A549 treated with Mapracorat at 1 μM for 4 hours (cell line): ENCODE measurements around the gene BAAT. TPM values are rescaled to one million over a fixed set of nuclear protein-coding genes. Genes with fewer than 3 reads are reported as not detected.

Experiments
- total RNA-seq: library from RNA; stranded (reverse); fragments of 200-300 nt; extraction: Qiagen RNA extraction; gene quantifications from 5 replicates; pipeline ENCODE4 v1.2.3, GENCODE V29; 2022

BAAT gene
- total RNA-seq: 0.23 to 0.45 TPM (median 0.35 TPM) in 5 replicates

DNA sequence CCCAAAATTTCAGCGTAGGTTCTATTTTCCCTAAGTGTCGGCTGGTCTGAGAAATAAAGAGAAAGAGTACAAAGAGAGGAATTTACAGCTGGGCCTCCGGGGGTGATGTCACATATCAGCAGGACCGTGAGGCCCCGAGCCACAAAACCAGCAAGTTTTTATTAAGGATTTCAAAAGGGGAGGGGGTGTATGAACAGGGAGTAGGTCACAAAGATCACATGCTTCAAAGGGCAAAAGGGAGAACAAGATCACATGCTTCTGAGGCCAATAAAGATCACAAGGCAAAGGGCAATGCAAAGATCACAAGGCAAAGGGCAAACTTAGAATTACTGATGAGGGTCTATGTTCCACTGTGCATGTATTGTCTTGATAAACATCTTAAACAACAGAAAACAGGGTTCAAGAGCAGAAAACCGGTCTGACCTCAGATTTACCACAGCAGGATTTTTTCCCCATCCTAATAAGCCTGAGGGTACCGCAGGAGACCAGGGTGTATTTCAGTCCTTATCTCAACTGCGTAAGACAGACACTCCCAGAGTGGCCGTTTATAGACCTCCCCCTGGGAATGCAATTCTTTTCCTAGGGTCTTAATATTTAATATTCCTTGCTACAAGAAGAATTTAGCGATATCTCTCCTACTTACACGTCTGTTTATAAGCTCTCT is at the start of gene BAAT:
Gene BAAT, minus strand, starts transcription at position 134 of the 664 bp plus-strand sequence. CDS start 13,602 bp downstream, outside the sequence.

DNA sequence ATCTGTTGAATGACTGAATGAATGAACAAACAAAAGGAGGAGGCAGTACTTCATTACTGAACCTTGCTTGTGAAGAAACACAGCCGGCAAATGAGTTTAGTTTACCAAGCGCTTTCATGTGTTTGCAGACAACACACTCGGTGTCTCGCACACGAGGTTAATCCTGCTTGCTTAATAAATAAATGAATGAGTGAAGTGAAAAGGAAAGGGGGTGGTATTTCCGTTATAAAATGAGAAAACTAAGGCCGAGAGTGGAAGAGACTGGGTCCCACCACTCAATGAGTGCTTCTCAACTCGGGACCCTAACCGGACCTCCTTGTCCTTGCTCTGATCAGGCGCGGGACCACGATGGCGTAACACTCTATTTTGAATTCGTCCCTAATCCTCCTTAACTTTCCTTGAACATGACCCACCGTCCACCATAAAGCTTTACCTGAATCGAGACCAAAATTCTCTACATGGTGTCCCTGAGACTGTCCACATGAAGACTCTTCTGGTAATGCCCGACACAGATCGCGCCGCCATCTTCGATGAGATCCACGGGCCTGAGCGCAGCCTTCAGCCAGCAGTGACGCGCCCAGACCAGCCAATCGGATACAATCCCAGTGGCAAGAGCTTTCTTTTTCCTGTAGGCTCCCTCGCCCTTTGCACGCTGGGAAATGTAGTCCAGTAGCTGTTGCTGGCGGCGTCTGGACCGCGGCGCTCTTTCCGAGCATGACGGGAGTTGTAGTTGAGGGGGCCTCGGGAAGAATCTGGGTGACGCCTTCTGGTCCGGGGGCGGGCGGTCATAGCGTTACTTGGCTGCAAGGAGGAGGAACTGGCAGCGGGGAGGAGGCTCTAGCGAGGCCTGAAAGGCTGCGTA is 13.5 kb upstream of the BAAT start, which contains the start of the genes MRPL50 and ZNF189:
Gene MRPL50, minus strand, starts transcription at position 551 of the 862 bp plus-strand sequence. Its CDS starts 26 bp downstream, at position 525.
Gene ZNF189, plus strand, starts transcription at position 784 of the 862 bp plus-strand sequence. CDS start 306 bp downstream, outside the sequence.

Other genes starting within 250 kb of the BAAT start
- 12.5 to 17.8 TPM (median 13.7 TPM) in 5 replicates for gene MRPL50, start 13.6 kb upstream of the BAAT start, total RNA-seq
- gene ZNF189, start 13.8 kb upstream of the BAAT start, total RNA-seq: 6.8 to 9.4 TPM (median 6.9 TPM) in 5 replicates
- gene ALDOB, start 50.8 kb upstream of the BAAT start, total RNA-seq: 0.12 TPM in 1 of 5 replicates, not detected in the others
- 20.4 to 22.3 TPM (median 21.9 TPM) in 5 replicates for gene RNF20, start 148.8 kb upstream of the BAAT start, total RNA-seq
- not detected in 5 replicates for gene PPP3R2, start 210.0 kb upstream of the BAAT start, total RNA-seq